OCI-LY1 (cell line): ENCODE measurements around the gene DHDDS.

ENCODE experiments used
- H2AFZ ChIP-seq: fragments of 200-600 bp; sonication (generic), shearing (Covaris generic); 2 replicates; pipeline ENCODE4 v1.6.0; 2014; ENCODE audit warnings: antibody characterized with exemption, mild to moderate bottlenecking, low read length
- H3F3A ChIP-seq: fragments of 200-600 bp; sonication (generic), shearing (Covaris generic); 2 replicates; pipeline ENCODE4 v1.6.0; 2014; ENCODE audit warnings: mild to moderate bottlenecking, antibody characterized with exemption, low read length, moderate library complexity; ENCODE audit not compliant: insufficient read depth
- H3K27ac ChIP-seq: fragments of 200-600 bp; sonication (generic); 2 replicates; pipeline ENCODE4 v1.5.1; 2014; ENCODE audit warnings: low read length, mixed run types, mild to moderate bottlenecking, low read depth; ENCODE audit not compliant: poor library complexity, severe bottlenecking
- H3K27me3 ChIP-seq: fragments of 200-600 bp; sonication (generic); 2 replicates; pipeline ENCODE4 v1.6.0; 2014; ENCODE audit warnings: antibody characterized with exemption, mild to moderate bottlenecking, low read length, moderate library complexity; ENCODE audit not compliant: insufficient read depth
- H3K36me3 ChIP-seq: fragments of 200-600 bp; sonication (generic); 2 replicates; pipeline ENCODE4 v1.6.1; 2014; ENCODE audit warnings: mild to moderate bottlenecking, antibody characterized with exemption, low read length, moderate library complexity, mixed read lengths; ENCODE audit not compliant: insufficient read depth
- H3K4me1 ChIP-seq: fragments of 200-600 bp; sonication (generic); 2 replicates; pipeline ENCODE4 v1.5.1; 2014; ENCODE audit warnings: mild to moderate bottlenecking, low read length, moderate library complexity; ENCODE audit not compliant: insufficient read depth, severe bottlenecking
- H3K4me2 ChIP-seq: fragments of 200-600 bp; sonication (generic), shearing (Covaris generic); 2 replicates; pipeline ENCODE4 v1.6.1; 2014; ENCODE audit warnings: low read length
- H3K4me3 ChIP-seq: fragments of 200-600 bp; sonication (generic); 2 replicates; pipeline ENCODE4 v1.5.1; 2014; ENCODE audit warnings: low read length, low read depth, mild to moderate bottlenecking, mixed read lengths; ENCODE audit not compliant: poor library complexity, severe bottlenecking
- H3K79me2 ChIP-seq: fragments of 200-600 bp; shearing (Covaris generic); 2 replicates; pipeline ENCODE4 v1.6.1; 2016; ENCODE audit warnings: mixed run types, low read length, mixed read lengths; ENCODE audit not compliant: insufficient read depth
- H3K9ac ChIP-seq: fragments of 200-600 bp; sonication (generic), shearing (Covaris generic); 2 replicates; pipeline ENCODE4 v1.6.1; 2014; ENCODE audit warnings: mild to moderate bottlenecking, low read length, mixed read lengths
- H3K9me2 ChIP-seq: fragments of 200-600 bp; sonication (generic), shearing (Covaris generic); 2 replicates; pipeline ENCODE4 v1.6.1; 2014; ENCODE audit warnings: low read depth, mild to moderate bottlenecking, low read length, mixed read lengths
- H3K9me3 ChIP-seq: fragments of 200-600 bp; shearing (Covaris generic); 2 replicates; pipeline ENCODE4 v1.6.1; 2014; ENCODE audit warnings: low read length, mixed read lengths
- H4K20me1 ChIP-seq: fragments of 200-600 bp; sonication (generic), shearing (Covaris generic); 2 replicates; pipeline ENCODE4 v1.6.0; 2016; ENCODE audit warnings: mild to moderate bottlenecking, low read length; ENCODE audit not compliant: insufficient read depth
- CTCF ChIP-seq: fragments of 200-600 bp; sonication (generic), shearing (Covaris generic); IDR thresholded peaks from 2 replicates; pipeline ENCODE4 v1.5.1; 2017; ENCODE audit warnings: mild to moderate bottlenecking, antibody characterized with exemption, low read length, moderate library complexity, mixed read lengths
- EZH2 ChIP-seq: fragments of 200-600 bp; sonication (generic), shearing (Covaris generic); IDR thresholded peaks from 2 replicates; pipeline ENCODE4 v1.8.0; 2017; ENCODE audit warnings: borderline replicate concordance, mixed run types, mild to moderate bottlenecking, antibody characterized with exemption, low read length, moderate library complexity, mixed read lengths

Gene DHDDS

GRCh38 chr1:26387447-26387846, 44.7 kb upstream of the DHDDS start:
- Histone ChIP-seq H3K27me3 (peaks cover 7% of the 10 kb centered on the region; the same call in 1 of the 2 replicates), H2AFZ (no peak overlapping the region), H3K9ac (no peak overlapping the region), H3K9me3 (no peaks in the 10 kb centered on the region), H3F3A (no peaks in the 10 kb centered on the region), H4K20me1 (no peaks in the 10 kb centered on the region), H3K4me2 (no peak overlapping the region), H3K79me2 (no peaks in the 10 kb centered on the region), H3K4me1 (no peaks in the 10 kb centered on the region), H3K36me3 (no peaks in the 10 kb centered on the region), H3K27ac (no peak overlapping the region), H3K4me3 (no peak overlapping the region), H3K9me2 (no peaks in the 10 kb centered on the region)
- TF ChIP-seq EZH2 = no peak
- TF ChIP-seq CTCF = no peak

- no peaks in the 10 kb centered on the region for H3K36me3 ChIP-seq
- H3K9me3 ChIP-seq = no peaks in the 10 kb centered on the region
- no peaks in the 10 kb centered on the region for H3F3A ChIP-seq
- no peak overlapping the region for H3K9ac ChIP-seq
- no peak overlapping the region for H3K27ac ChIP-seq
- H3K4me1 ChIP-seq = no peaks in the 10 kb centered on the region
- H3K79me2 ChIP-seq = no peaks in the 10 kb centered on the region
- H3K9me2 ChIP-seq = no peaks in the 10 kb centered on the region
- H3K4me3 ChIP-seq = no peak overlapping the region
- H3K4me2 ChIP-seq = no peak overlapping the region
- no peak overlapping the region for H2AFZ ChIP-seq
- TF ChIP-seq EZH2 (no peak), CTCF (no peak)
- H4K20me1 ChIP-seq = no peaks in the 10 kb centered on the region
- peaks cover 11% of the 10 kb centered on the region; the same call in 1 of the 2 replicates for H3K27me3 ChIP-seq
Measured at GRCh38 chr1:26388791-26389445, 43.2 kb upstream of the DHDDS start.

GRCh38 chr1:26389604-26390247, 42.4 kb upstream of the DHDDS start:
- no peak overlapping the region for H3K9ac ChIP-seq
- H3K4me1 ChIP-seq = no peaks in the 10 kb centered on the region
- no peaks in the 10 kb centered on the region for H3K9me3 ChIP-seq
- no peak overlapping the region for H2AFZ ChIP-seq
- H3K4me3 ChIP-seq = no peak overlapping the region
- no peak overlapping the region for H3K27ac ChIP-seq
- H4K20me1 ChIP-seq = no peaks in the 10 kb centered on the region
- H3K36me3 ChIP-seq = no peaks in the 10 kb centered on the region
- H3F3A ChIP-seq = no peaks in the 10 kb centered on the region
- peaks cover 8% of the 10 kb centered on the region; the same call in 1 of the 2 replicates for H3K27me3 ChIP-seq
- H3K9me2 ChIP-seq = no peaks in the 10 kb centered on the region
- no peak for TF ChIP-seq CTCF
- TF ChIP-seq EZH2 = no peak
- no peaks in the 10 kb centered on the region for H3K79me2 ChIP-seq
- H3K4me2 ChIP-seq = no peak overlapping the region
